HG02840 (cell line): Measurements from ENCODE around the gene PEAR1.

ENCODE experiments used
- ATAC-seq: cut with Tn5 transposase; IDR thresholded peaks from one replicate; pipeline ENCODE4 v1.9.1; 2021; ENCODE audit warnings: mild to moderate bottlenecking, moderate library complexity, moderate number of reproducible peaks; ENCODE audit not compliant: unreplicated experiment, low FRiP score

Gene PEAR1

DNA sequence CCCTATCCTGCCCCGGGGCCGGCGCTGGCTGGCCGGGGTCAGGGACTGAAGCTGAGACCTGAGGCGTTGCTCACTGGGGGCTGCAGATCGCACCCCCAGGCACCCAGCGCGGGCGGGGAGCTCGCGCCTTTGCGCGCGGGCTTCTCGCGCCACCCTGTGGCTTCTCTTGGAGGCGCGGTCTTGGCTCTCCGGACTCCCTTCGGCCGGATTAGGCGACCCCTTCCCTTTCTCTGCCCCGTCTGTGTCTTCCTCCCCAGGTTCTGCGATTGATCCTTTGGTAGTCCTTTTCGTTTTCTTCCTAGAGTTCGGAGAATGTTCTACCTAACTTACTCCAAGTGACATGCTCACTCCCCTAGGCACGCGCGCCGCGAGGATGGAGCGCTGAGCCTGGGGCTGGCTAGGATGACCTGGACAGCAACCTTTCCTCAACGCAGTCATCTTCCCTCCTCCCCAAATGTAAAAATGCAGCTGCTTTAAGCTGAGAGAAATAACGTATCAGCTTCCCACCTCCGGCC, 33.3 kb upstream of the PEAR1 start:
- ATAC-seq: no peak

GRCh38 chr1:156860628-156861423, 32.7 kb upstream of the PEAR1 start, which contains the start of gene NTRK1:
TSS of gene NTRK1 (plus strand) at chr1:156860865. CDS start at chr1:156860935, 70 bp downstream.
- ATAC-seq: no peak

DNA sequence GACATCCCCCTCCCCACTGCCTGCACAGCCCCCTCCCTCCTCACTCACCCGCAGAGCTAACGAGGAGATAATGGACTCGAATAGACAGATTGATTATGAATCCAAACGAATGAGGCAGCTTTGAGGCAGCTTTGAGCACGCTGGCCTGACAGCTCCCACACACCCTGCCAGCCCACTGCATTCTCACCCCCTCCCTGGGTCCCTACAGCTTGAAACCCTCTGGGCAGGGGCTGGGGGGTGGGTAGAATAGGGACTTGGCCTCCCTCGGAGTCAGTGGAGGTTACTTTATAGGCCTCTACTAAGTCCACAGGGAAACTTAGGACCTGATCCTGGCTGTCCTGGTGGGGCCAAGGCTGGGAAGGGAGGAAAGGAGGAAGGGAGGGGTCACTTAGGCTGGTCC, 30.9 kb upstream of the PEAR1 start:
- ATAC-seq: no peak

DNA sequence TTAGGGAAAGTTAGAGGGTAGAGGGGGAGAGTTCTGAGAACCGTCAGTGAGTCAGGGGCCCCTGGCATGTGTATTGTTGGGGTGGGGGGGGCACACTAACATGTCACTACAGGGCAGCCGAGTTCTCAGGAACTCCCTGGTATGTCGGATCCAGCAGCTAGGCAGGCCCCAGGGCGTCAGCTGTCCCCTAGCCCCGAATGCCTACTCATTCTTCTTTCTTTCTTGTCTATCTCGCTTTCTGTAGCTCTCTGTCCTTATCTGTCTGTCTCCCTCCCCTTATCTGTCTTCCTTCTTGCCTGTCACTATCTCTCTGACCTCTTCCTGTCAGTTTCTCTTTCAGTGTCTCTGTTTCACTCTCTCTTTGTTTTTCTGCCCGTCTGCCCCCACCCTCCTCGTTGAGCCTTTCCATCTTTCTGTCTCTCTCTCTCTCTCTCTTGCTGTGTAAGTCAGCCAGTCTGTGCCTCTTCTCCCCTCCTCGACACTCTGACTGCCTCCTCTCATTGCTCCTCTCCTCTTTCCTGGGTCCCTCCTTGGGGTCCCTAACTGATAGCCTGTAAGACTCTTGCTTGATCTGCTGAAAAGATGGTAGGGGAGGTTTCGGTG, 30.4 kb upstream of the PEAR1 start:
- ATAC-seq: no peak

GRCh38 chr1:156863631-156864030, 29.9 kb upstream of the PEAR1 start:
- no peak for ATAC-seq

GRCh38 chr1:156864796-156865195, 28.7 kb upstream of the PEAR1 start:
- no peak for ATAC-seq

DNA sequence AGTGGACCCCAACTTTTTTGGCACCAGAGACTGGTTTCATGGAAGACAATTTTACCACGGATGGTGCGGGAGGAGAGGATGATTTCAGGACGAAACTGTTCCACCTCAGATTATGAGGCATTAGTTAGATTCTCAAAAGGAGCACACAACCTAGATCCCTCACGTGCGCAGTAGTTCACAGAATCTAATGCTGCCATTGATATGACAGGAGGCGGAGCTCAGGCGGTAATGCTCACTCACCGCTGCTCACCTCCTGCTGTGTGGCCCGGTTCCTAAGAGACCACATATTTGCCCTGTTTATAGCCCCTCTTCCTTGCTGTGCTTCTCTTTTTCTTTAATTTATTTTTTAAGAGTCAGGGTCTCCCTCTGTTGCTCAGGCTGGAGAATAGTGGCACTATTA, 28.3 kb upstream of the PEAR1 start:
- no peak for ATAC-seq

GRCh38 chr1:156865865-156866248, 27.7 kb upstream of the PEAR1 start:
- ATAC-seq: no peak

- ATAC-seq: no peak
Measured at GRCh38 chr1:156866249-156866909, 27.1 kb upstream of the PEAR1 start.

- no peak for ATAC-seq
Measured at GRCh38 chr1:156868341-156868740, 25.2 kb upstream of the PEAR1 start.

GRCh38 chr1:156869455-156869854, 24.1 kb upstream of the PEAR1 start:
- no peak for ATAC-seq

DNA sequence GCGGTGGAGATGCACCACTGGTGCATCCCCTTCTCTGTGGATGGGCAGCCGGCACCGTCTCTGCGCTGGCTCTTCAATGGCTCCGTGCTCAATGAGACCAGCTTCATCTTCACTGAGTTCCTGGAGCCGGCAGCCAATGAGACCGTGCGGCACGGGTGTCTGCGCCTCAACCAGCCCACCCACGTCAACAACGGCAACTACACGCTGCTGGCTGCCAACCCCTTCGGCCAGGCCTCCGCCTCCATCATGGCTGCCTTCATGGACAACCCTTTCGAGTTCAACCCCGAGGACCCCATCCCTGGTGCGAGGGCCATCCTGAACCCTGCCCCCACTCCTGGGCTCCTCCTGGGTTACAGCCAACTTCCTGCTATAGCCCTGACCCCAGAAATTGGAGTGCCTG, 19.9 kb upstream of the PEAR1 start:
- no peak for ATAC-seq

- ATAC-seq: no peak
Measured at GRCh38 chr1:156874142-156874541, 19.4 kb upstream of the PEAR1 start.

DNA sequence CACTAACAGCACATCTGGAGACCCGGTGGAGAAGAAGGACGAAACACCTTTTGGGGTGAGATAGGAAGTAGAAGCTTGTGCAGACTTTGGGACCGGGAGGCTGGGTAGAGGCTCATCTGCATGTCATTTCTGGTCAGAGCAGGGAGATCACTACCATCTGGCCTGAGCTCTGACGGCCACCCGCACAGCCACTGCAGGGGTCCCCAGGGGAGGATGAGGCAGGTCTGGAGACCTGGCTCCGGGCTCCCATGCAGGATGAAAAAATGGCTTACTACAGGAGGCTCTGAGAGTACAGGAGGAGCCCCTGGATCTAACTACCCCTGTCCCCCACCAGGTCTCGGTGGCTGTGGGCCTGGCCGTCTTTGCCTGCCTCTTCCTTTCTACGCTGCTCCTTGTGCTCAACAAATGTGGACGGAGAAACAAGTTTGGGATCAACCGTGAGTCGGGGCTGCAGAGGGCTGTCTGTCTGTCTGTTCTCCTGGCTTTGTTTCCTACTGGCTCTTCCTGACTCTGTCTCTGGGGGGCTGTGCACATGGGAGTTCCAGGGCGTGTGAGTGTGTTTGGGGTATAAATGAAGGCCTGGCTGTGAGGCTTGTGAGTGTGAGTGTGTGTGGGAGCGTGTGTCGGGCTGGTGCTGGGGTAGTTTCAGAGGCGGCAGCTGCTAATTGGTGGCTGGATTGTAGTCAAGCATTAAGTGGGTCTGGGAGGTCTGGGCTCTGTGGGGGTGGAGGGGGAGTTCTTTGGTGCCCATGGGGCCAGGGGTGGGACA, 18.8 kb upstream of the PEAR1 start:
- no peak for ATAC-seq

- ATAC-seq: no peak
Measured at GRCh38 chr1:156875341-156875615, 18.2 kb upstream of the PEAR1 start.

GRCh38 chr1:156876281-156876680, 17.2 kb upstream of the PEAR1 start:
- ATAC-seq: no peak

DNA sequence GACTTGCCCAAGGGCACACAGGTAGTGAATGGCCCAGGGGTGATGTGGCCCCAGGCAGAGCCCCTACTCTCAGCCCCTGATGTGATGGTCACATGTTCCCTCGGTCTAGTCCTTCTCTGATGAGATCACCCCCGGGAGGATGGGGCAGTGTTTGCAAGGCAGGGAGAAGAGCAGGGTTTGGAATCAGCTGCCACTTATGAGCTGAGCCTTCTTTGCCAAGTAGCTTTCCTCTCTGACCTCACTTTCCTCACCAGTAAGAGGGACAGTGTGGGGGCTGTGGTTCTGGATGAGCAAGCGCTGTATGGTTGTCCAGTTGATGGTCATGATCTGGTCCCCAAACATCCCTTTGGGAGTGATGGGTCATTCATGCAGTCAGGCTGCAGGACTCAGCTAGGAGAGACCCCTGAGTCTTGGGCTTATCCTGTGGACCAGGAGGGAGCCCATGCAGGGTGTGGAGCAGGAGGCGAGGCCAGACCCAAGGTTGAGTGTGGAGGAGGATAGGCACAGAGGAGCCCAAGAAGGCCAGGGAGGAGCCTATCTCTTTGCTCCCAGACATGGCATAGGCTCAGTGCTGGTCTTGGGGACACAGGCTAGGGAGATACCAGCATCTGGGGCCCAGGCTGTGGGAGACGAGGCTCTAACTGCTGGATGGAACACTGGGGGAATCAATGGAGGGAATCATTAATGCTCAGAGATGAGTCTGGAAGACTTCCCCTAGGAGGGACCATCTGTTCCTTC, 15.9 kb upstream of the PEAR1 start:
- ATAC-seq: no peak

GRCh38 chr1:156879876-156880275, 13.6 kb upstream of the PEAR1 start:
- no peak for ATAC-seq

DNA sequence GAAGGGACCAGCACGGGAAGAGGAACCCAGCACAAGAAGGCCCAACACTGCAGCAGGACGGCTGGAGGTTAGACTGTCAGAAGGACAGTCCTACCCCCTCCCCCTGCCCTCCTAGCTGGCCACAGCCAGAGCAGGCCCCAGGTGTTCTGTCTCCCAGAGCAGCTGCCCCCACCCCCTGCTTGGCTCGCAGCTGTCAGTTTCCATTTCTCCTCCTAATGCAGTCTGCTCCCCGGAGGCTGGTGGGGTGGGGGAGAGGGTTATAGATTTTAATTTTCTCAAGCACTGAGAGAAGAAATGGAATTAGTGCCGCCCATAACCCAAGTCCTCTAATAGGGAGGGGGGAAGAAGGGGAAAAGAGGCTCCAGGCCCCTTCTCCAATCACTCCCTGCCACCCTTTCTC, 13.0 kb upstream of the PEAR1 start:
- ATAC-seq: no peak

DNA sequence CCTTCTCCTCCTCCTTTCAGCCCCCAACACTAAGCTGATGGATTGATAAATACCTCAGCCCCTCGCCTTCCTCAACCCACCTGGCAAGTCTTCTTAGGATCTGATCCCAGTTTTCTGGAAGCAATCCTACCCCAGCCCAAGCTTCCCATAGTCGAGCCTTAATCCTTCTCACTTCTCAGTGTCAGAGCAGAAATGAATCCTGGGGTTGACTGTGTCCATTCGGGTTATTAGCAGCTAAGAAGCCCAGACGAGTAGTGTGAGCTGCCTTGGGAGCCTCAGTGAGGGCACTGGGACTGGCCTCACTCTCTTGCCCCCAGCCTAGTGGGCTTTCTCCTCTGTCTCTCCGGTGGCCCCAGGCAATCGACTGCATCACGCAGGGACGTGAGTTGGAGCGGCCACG, 12.4 kb upstream of the PEAR1 start:
- ATAC-seq: no peak
